ENCODE results near the gene RNLS.
"Not testable (repeated sequence)": the region's sequence is repeated elsewhere in the genome, so short reads cannot be mapped to it uniquely, and the experiment has no call there.

The RNLS gene

GRCh38 chr10:88333248-88333630 lies 249.9 kb downstream of the RNLS start:
- no peak for DNase-seq

- no peak for DNase-seq
Measured at GRCh38 chr10:88332503-88333247, 250.4 kb downstream of the RNLS start.

DNA sequence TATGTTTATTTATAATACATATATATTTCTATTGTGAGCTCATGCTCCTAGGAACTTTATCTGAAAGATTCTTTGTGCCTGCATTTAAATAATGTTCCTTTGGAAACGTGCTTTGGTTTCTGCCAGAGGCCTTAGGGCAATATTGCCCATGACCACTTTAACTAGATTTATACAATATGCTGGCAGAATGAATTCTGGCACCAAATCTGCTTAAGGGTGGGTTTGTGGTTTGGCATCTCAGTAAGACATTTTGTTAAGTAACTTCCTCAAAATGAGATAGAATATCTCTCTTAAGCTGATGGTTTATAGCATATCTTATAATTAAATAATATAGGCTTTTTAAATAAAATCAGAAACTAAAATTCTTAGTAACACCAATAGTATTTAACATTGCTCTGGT lies 252.9 kb downstream of the RNLS start:
- DNase-seq: no peak

DNA sequence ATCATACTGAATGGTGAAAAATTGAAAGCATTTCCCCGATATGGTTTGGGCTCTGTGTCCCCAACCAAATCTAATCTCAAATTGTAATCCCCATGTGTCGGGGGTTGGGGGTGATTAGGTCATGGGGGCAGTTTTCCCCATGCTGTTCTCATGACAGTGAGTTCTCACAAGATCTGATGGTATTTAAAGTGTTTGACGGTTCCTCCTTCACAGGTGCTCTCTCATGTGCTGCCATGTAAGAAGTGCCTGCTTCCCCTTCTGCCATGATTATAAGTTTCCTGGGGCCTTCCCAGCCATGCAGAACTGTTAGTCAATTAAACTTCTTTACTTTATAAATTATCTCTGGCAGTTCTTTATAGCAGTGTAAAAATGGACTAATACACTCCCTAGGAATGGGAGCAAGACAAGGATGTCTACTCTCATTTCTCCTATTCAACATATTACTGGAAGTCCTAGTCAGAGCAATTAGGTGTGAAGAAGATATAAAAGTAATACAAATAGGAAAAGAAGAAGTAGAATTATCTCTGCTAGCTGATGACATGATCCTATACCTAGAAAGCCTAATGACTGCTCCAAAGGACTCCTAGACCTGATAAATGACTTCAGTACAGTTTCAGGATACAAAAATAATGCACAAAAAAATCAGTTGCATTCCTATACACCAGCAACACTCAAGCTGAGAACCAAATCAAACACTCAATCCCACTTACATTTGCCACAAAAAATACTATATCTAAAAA lies 260.6 kb downstream of the RNLS start:
- DNase-seq: no peak

DNA sequence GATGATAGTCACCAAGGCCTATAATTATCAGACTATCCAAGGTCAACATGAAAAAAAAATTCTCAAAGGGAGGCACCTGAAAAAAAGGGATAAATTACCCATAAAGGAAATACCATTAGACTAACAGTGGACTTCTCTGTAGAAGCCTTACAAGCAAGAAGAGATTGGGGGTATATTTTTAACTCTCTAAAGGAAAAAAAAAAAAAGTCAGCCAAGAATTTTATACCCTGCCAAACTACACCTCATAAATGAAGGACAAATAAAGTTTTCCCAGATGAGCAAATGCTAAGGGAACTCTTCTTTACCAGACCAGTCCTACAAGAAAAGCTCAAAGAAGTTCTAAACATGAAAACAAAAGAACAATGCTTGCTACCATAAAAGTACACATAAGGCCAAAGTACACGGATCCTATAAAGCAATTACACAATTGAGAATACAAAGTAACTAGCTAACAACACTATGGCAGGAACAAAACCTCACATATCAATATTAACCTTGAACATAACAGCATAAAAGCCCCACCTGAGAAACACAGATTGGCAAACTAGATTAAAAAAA lies 263.1 kb downstream of the RNLS start:
- DNase-seq: no peak

GRCh38 chr10:88318803-88319202 lies 264.3 kb downstream of the RNLS start:
- DNase-seq: no peak

GRCh38 chr10:88317099-88317498 lies 266.0 kb downstream of the RNLS start:
- no peak for DNase-seq

DNA sequence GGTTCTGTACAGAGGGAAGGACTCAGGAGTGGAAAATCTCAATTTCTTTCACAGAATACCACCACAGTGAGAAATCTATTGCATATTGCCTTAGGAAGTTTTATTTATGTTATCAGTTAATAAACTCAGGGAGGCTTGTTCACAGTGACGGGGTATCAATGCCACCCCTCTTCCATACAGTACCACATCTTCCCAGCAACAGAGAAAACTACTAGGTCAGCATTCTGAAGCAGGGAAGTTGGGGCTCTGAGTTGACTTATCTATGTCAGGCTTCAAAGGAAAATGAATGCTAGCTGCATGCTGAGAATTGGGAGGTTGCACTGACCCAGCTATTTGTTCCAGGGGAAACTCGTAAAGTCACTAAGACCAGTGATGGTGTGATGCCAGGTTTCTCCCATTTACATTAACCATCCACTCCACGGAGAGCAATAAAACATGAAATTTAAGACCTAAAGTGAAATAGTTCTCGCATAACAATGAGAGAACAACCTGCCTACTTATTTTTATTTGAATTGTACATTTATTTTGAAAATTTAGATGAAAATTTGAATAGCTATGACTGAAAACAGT lies 266.7 kb downstream of the RNLS start:
- DNase-seq: no peak

GRCh38 chr10:88315755-88316154 lies 267.4 kb downstream of the RNLS start:
- DNase-seq: no peak

GRCh38 chr10:88314362-88314761 lies 268.8 kb downstream of the RNLS start:
- no peak for DNase-seq

GRCh38 chr10:88313878-88314277 lies 269.2 kb downstream of the RNLS start:
- DNase-seq: no peak

DNA sequence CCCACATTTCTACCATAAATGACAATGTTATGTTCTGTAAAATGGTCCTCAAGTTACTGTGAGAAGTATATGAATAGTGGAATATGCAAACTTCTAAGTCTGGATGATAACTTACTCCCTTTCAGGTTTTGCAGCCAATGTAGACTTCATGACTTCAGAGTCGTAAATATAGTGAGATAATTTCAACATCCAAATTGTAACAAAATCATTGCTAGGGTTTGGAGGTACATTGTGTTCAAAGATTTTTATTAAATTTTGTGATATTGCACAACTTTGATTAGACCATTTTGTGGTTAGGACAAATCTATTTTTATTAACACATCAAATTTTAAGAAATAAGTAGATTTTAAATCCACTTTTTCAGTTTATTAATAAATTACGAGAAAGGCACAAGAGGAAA lies 270.3 kb downstream of the RNLS start:
- no peak for DNase-seq

- DNase-seq: no peak
Measured at GRCh38 chr10:88311264-88311663, 271.9 kb downstream of the RNLS start.

DNA sequence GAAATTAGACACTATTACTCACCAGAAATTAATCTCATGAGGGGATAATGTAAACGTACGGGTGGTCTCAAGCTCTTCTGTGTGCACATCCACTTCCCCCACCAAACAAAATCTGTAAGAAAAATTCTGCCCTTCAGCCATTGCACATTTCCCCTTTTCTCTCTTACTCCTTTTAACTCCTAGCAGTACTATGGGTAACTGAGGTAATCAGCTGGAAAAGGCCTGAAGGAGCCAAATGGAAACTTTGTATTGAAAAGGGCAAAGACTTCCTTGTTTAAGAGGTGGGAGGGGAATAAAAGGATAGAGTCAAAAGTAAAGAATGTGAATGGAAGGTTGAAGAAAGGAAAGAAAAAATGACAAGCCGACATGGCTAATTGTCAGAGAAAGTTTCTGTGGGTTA lies 273.8 kb downstream of the RNLS start:
- DNase-seq: no peak

DNA sequence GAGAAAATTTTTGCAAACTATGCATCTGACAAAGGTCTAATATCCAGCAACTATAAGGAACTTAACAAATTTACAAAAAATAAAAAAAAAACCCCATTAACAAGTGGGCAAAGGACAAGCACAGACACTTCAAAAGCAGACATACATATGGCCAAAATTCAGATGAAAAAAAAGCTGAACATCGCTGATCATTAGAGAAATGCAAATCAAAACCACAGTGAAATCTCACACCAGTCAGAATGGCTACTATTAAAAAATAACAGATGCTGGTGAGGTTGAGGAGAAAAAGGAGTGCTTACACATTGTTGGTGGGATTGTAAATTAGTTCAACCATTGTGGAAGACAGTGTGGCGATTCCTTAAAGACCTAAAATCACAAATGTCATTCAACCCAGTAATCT lies 274.8 kb downstream of the RNLS start:
- not testable (repeated sequence) for DNase-seq

DNA sequence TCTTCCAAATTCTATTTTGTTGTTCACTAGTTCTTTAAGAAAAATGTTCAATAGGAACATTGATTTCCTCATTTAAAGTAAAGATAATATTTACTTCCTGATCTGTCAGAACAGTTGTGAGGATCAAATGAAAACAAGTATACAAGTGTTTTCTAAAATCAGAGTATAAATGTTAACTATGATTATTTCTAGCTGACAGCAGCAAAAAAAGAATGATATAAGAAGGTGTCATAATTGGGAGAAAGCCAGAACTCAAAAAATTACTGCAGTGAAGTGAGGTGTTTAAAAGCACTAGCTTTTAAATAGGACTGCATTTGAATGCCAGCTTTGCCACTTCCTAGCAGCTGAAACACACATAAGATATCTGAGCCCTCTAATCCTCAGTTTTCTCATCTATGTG lies 283.3 kb downstream of the RNLS start:
- no peak for DNase-seq

DNA sequence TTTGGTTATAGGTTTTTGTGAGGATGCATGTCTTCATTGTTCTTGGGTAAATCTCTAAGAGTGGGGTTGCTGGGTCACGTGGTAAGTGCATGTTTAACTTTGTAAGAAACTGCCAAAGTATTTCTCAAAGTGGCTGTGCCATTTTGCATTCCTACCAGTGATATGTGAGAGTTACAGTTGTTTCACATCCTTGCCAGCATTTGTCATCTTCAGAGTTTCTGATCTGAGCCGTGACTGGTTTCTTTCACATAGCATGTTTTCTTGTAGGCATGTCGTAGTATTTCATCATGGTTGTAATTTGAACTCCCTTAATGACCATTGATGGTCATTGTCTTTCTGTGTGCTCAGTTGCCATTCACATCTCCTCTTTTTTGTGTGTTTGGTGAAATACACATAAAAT lies 286.0 kb downstream of the RNLS start:
- no peak for DNase-seq

DNA sequence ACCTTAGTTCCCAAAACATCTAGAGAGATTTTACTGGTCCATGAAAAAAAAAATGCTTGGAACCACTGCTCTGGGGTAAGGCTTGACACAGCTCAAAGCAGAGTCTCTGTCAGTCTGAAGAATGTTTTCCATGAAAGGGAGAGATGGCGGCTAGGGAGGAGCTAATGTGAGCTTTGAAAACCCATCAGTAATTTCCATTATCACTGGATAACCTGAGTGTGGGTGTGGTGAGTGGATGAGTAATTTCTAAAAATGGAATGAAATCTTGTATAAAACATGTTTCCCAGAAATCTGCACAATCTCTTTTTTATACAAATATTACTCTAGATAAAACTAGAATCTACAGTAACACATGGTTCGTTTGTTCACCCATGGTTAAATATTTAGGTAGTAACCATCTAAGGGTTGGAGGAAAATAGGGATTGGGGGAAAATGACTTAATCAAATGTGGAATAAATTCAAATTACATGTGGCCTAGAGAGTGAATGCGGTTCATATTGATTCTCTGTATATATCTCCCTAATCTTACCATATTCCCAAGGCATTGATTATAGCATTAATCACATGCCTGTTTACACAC lies 289.4 kb downstream of the RNLS start:
- no peak for DNase-seq

DNA sequence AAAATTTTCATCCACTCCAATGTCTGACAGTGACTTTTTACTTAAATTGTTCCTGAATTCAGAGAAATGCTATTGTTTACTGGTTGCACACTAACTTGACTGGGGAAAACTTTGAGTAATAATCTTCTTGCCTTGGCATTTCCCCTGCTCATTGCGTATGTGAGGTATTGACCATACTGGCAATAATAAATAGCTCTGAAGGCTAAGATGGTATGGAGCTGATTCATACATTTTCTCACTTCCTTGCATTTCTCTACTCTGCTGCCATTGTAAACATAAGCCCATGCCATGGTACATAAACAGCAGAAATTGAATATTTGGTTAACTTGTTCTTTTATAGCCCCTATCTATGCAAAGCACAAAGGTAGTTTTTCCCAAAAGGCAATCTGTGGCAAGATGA lies 290.0 kb downstream of the RNLS start:
- no peak for DNase-seq

DNA sequence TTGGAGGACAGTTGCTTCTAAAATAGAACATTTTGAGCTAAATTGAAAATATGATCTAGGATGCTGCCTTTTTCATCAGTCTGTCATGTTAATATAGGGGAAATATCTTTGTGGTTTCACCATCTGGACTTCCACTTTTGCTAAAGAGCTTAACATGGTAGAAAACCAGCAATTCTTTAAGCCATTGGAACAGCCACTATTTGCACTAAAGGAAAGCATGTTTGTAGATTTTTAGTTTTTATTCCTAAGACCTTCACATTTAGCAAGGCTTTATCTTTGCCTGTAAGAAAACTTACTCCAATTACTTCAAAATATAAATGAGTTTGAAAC lies 291.0 kb downstream of the RNLS start:
- no peak for DNase-seq

DNA sequence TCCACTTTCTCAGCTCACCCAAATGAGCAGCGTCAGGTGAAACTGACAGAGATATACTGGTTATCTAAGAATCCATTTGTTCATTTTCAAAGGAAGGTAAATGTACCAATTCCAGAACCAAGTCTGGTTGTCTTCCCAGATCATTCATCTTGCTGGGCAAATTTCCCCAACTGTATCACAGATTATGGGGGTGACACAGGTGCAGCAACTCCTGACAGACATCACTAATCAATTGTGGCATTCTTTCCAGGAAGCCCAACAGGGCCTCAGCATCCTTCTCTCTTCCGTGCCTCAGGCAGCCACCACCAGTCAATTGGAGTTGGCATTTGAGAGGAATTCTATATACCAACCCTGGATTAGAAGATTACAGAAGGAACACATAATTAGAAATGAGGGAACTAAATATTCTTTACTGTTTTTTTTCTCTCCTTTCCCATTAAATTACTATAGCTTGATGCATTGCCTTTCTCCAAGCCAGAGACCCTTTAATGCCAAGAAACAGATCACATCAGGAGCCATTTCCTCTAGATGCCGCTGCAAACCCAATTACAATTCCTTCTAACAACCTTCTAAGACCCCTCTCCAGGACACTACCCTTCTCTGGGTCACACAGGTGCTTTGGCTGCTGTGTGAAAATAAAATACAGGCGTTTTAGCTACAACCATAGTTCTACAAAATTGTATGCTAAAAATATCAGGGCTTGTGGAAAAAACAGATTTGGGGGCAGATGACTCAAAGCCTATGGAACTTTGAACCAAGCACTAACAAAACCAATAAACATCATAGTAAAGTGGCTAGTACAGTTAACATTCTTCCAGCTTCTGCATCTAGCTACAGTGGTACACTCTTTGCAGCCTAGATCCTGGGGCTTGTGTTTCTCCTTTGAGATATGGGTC lies 291.6 kb downstream of the RNLS start:
- DNase-seq: no peak

GRCh38 chr10:88289342-88289741 lies 293.8 kb downstream of the RNLS start:
- no peak for DNase-seq
